GM12874 (cell line): Measurements from ENCODE around the gene CYP46A1.

Source experiments
- CTCF ChIP-seq: IDR thresholded peaks from 2 replicates; pipeline ENCODE4 v1.5.1; 2011; ENCODE audit warnings: low read depth, mild to moderate bottlenecking, control low read depth, low read length, moderate library complexity; ENCODE audit not compliant: insufficient read depth

Gene CYP46A1

GRCh38 chr14:99650189-99650588, 33.9 kb upstream of the CYP46A1 start:
- TF ChIP-seq CTCF: no peak

GRCh38 chr14:99651953-99652746, 31.9 kb upstream of the CYP46A1 start:
- TF ChIP-seq CTCF: no peak

GRCh38 chr14:99654235-99654985, 29.7 kb upstream of the CYP46A1 start:
- no peak for TF ChIP-seq CTCF

GRCh38 chr14:99655521-99655920, 28.6 kb upstream of the CYP46A1 start:
- TF ChIP-seq CTCF: no peak

GRCh38 chr14:99656171-99656570, 27.9 kb upstream of the CYP46A1 start:
- TF ChIP-seq CTCF: no peak

- TF ChIP-seq CTCF: no peak
These were observed 26.4 kb upstream of the CYP46A1 start for GRCh38 chr14:99657645-99658155.

- TF ChIP-seq CTCF: no peak
These were observed 25.8 kb upstream of the CYP46A1 start for GRCh38 chr14:99658218-99658845.
